Measurements from ENCODE around the gene TMSB10. TPM values are rescaled to one million over a fixed set of nuclear protein-coding genes. Genes with fewer than 3 reads are reported as not detected.
A peak's percentile ranks its signal among the peaks of the same experiment; 100 is the strongest.

TMSB10 gene
- total RNA-seq, 2 experiments from 2014 or later = 1,969 to 2,001 TPM

DNA sequence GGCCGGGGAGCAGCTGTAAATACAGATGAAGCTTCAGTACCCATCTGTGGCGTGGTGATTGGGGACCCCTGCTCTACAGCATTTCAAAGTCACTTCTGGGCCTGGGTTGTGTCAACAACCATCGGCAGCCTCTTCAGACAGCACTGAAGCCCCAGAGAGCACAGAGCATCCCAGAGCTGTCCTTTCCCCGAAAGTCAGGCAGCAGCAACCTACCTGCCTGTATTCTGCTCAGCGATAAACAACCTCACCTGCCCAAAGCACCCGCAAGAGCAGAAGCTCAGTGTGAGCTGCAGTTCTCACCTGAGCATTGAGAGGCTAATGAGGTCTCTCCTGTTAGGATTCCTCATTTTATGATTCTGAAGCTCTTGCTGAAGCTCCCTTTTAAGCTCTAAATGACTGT lies 43.9 kb upstream of the TMSB10 start:
- POLR2A ChIA-PET = interaction anchor here (1.0 to 9.8 kb wide), 10 partner anchors 10 to 364 kb away, joined by 3 to 132 read pairs (median 8); partner anchors contain the start of genes TMSB10 and TRABD2A
- Histone ChIP-seq H3K9me3 (ENCODE audit: control insufficient read depth in 1 of 2, insufficient read depth in 1 of 2, low read length in 2 of 2) (no peaks in the 10 kb centered on the region), H3K27ac (ENCODE audit: low read depth in 1 of 2, low read length in 2 of 2) (peak overlapping the region; percentile 25 to 52), H3K27me3 (ENCODE audit: control insufficient read depth in 1 of 2, insufficient read depth in 2 of 2, low read length in 2 of 2) (no peaks in the 10 kb centered on the region), H3K4me1 (ENCODE audit: insufficient read depth, low read length) (peaks cover 97% of the 10 kb centered on the region), H3K4me3 (ENCODE audit: low read length) (no peak overlapping the region), H3K36me3 (ENCODE audit: insufficient read depth, low read length) (peaks cover 19% of the 10 kb centered on the region)
- H3K27ac Mint-ChIP-seq = peak overlapping the region; percentile 94
- intact Hi-C loops (cut with DNase I, micrococcal nuclease) = loop anchor here (5.0 kb wide), 3 partner anchors 119 to 229 kb away; no protein-coding TSS in a partner anchor
- H3K4me3 Mint-ChIP-seq = peak overlapping the region; percentile 69
- peaks cover 92% of the 10 kb centered on the region for H3K36me3 Mint-ChIP-seq (ENCODE audit: low read depth)
- H3K4me1 Mint-ChIP-seq (ENCODE audit: low read depth) = peaks cover 100% of the 10 kb centered on the region
- no peaks in the 10 kb centered on the region for H3K27me3 Mint-ChIP-seq
- DNase-seq (no peak), ATAC-seq (ENCODE audit: poor library complexity) (peak; percentile 22)
- peaks cover 3% of the 10 kb centered on the region for H3K9me3 Mint-ChIP-seq
- TF ChIP-seq, protein P1, sequence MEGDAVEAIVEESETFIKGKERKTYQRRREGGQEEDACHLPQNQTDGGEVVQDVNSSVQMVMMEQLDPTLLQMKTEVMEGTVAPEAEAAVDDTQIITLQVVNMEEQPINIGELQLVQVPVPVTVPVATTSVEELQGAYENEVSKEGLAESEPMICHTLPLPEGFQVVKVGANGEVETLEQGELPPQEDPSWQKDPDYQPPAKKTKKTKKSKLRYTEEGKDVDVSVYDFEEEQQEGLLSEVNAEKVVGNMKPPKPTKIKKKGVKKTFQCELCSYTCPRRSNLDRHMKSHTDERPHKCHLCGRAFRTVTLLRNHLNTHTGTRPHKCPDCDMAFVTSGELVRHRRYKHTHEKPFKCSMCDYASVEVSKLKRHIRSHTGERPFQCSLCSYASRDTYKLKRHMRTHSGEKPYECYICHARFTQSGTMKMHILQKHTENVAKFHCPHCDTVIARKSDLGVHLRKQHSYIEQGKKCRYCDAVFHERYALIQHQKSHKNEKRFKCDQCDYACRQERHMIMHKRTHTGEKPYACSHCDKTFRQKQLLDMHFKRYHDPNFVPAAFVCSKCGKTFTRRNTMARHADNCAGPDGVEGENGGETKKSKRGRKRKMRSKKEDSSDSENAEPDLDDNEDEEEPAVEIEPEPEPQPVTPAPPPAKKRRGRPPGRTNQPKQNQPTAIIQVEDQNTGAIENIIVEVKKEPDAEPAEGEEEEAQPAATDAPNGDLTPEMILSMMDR (IDR thresholded peaks at IDR 0.05) = no peak
- CTCF ChIA-PET = interaction anchor here (0.8 kb wide), 1 partner anchor 21 kb away, joined by 3 read pairs; no protein-coding TSS in a partner anchor

DNA sequence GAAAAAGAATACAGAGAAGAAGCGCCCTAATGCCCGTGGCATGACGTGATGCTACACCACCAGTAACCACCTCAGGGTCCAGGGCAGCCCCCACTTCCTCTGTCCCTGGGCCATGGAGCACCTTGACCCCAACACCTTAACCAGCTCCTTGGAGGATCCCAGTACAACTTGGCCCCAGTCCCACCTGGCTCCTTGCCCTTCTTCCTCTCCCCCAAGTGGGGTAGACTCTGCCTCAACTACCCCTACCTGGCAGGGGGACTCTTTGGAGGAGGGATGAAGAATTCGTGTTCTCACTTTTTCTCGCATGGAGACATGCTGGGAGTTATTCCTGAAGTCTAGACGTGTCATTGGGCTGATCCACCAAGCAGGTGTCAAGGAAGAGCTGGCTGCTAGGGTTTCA lies 43.5 kb upstream of the TMSB10 start:
- DNase-seq = no peak
- Histone ChIP-seq H3K9me3 (ENCODE audit: control insufficient read depth in 1 of 2, insufficient read depth in 1 of 2, low read length in 2 of 2) (no peaks in the 10 kb centered on the region), H3K4me1 (ENCODE audit: insufficient read depth, low read length) (peaks cover 93% of the 10 kb centered on the region), H3K4me3 (ENCODE audit: low read length) (no peak overlapping the region), H3K36me3 (ENCODE audit: insufficient read depth, low read length) (peaks cover 19% of the 10 kb centered on the region), H3K27ac (ENCODE audit: low read depth in 1 of 2, low read length in 2 of 2) (peak overlapping the region; percentile 25 to 52), H3K27me3 (ENCODE audit: control insufficient read depth in 1 of 2, insufficient read depth in 2 of 2, low read length in 2 of 2) (no peaks in the 10 kb centered on the region)
- intact Hi-C loops (cut with DNase I, micrococcal nuclease) = loop anchor here (5.0 kb wide), 3 partner anchors 120 to 230 kb away; no protein-coding TSS in a partner anchor
- CTCF ChIA-PET = interaction anchor here (0.8 to 1.3 kb wide), 2 partner anchors 20 to 64 kb away, joined by 3 to 6 read pairs; no protein-coding TSS in a partner anchor
- H3K36me3 Mint-ChIP-seq (ENCODE audit: low read depth) = peaks cover 92% of the 10 kb centered on the region
- H3K27me3 Mint-ChIP-seq = no peaks in the 10 kb centered on the region
- H3K4me1 Mint-ChIP-seq (ENCODE audit: low read depth) = peaks cover 100% of the 10 kb centered on the region
- POLR2A ChIA-PET = interaction anchor here (1.0 to 9.8 kb wide), 11 partner anchors 9 to 364 kb away, joined by 3 to 132 read pairs (median 6); partner anchors contain the start of genes TMSB10 and TRABD2A
- H3K27ac Mint-ChIP-seq = peak overlapping the region; percentile 94
- no peak for ATAC-seq (ENCODE audit: poor library complexity)
- peaks cover 3% of the 10 kb centered on the region for H3K9me3 Mint-ChIP-seq
- peak overlapping the region; percentile 69 for H3K4me3 Mint-ChIP-seq
- TF ChIP-seq, protein P1 (IDR thresholded peaks at IDR 0.05) = no peak

DNA sequence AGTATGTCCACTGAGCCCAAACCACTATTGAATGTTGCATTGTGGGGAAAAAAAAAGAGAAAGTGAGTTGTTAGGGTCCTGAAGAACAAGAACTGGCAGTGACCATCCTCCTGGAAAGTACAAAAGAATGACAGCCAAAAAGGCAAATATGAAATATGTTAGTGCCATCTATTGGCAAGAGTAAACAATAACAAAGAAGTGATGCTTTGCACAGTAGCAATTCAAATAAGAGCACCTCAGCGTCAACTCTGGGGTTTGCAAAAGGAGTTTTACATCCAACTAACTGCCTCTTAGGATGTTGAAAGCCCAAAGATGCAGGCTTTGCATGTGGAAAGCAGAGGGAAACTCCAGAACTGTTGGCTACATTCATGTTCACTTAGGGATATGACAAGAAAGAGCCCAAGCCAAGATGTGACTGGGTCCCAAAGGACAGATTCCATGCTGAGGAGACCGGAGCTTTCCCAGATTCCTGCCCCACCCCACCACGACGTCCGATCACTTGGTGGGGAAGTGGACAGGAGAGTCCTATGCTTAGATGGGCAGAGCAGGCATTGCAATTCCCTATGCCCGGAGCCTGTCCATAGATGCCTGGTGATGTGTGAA lies 40.2 kb upstream of the TMSB10 start:
- Mint-ChIP-seq H3K27me3 (no peaks in the 10 kb centered on the region), H3K4me1 (ENCODE audit: low read depth) (peaks cover 97% of the 10 kb centered on the region), H3K9me3 (no peaks in the 10 kb centered on the region), H3K4me3 (peak overlapping the region; percentile 42), H3K36me3 (ENCODE audit: low read depth) (peaks cover 96% of the 10 kb centered on the region), H3K27ac (peak overlapping the region; percentile 94)
- TF ChIP-seq, protein P1 (IDR thresholded peaks at IDR 0.05) = peak; percentile 75
- H3K4me1 ChIP-seq (ENCODE audit: insufficient read depth, low read length) = peaks cover 70% of the 10 kb centered on the region
- no peak overlapping the region for H3K4me3 ChIP-seq (ENCODE audit: low read length)
- DNase-seq (peak in 5 of 14 experiments; percentile 15 to 73 (median 71)), ATAC-seq (ENCODE audit: poor library complexity) (peak; percentile 65)
- H3K27me3 ChIP-seq (ENCODE audit: control insufficient read depth in 1 of 2, insufficient read depth in 2 of 2, low read length in 2 of 2) = no peaks in the 10 kb centered on the region
- ChIA-PET CTCF (interaction anchor here (0.7 to 2.5 kb wide), 6 partner anchors 15 to 350 kb away, joined by 3 to 10 read pairs (median 3); partner anchors contain the start of gene TRABD2A), POLR2A (interaction anchor here (0.7 to 2.0 kb wide), 10 partner anchors 12 to 61 kb away, joined by 3 to 8 read pairs (median 4); partner anchors contain the start of genes TMSB10 and TRABD2A)
- H3K36me3 ChIP-seq (ENCODE audit: insufficient read depth, low read length) = peaks cover 34% of the 10 kb centered on the region
- intact Hi-C loops (cut with DNase I, micrococcal nuclease) = loop anchor here (1.0 to 5.0 kb wide), 5 partner anchors 18 to 371 kb away; partner anchors contain the start of gene DNAH6 (in 1 of the 2)
- no peaks in the 10 kb centered on the region for H3K9me3 ChIP-seq (ENCODE audit: control insufficient read depth in 1 of 2, insufficient read depth in 1 of 2, low read length in 2 of 2)
- peak overlapping the region in 1 of 2 donors; percentile 36 for H3K27ac ChIP-seq (ENCODE audit: low read depth in 1 of 2, low read length in 2 of 2)

Data from CD4-positive, alpha-beta T cell (primary cell).